ENCODE results near the gene NOC2L.

DNA sequence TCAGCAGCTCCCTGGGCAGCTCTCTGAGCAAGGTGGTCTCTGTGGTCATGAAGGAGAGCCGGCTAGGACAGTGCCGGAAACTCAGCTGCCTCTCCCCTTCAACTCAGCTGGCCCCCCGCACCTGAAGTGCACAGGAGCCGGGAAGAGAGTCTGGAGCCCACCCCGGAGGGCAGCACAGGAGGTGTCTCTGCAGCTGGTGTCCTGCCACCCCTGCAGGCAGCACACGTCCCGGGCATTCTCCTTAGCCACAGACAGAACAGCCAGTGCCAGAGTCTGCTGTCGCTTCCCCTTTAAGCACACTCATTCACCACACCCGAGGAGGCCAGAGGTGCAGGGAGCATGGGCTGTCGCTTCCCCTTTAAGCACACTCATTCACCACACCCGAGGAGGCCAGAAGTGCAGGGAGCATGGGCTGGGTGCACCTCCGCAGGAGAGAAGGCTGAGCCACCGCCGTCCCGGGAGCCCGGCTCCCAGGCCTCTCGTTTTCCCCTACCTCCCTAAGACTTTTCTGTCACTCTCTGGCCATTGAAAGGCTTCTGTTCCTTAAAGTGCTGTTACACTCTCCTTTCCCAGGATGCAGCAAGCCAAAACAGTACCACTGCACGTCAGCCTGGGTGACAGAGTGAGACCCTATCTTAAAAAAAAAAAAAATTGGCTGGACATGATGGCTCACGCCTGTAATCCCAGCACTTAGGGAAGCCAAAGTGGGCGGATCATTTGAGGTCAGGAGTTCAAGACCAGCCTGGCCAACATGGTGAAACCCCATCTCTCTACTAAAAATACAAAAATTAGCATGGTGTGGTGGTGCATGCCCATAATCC, 52.2 kb downstream of the NOC2L start:
- no peak for TF ChIP-seq TCF12 (IDR thresholded peaks at IDR 0.05; ENCODE audit: low read depth)
- no peak for TF ChIP-seq RAD21 (IDR thresholded peaks at IDR 0.05; ENCODE audit: low read depth)
